GM23338 (cell line): Measurements from ENCODE around the gene HAS3. TPM values are rescaled to one million over a fixed set of nuclear protein-coding genes. Genes with fewer than 3 reads are reported as not detected.

Experiments
- CREB1 ChIP-seq: fragments of 250-450 bp; sonication (Bioruptor Pico); IDR thresholded peaks from 2 replicates; pipeline ENCODE4 v1.5.0; 2020; ENCODE audit warnings: low read depth, mild to moderate bottlenecking, moderate library complexity
- EZH2 ChIP-seq: fragments of 200-600 bp; sonication (generic); IDR thresholded peaks from one replicate; pipeline ENCODE4 v1.8.0; 2017; ENCODE audit warnings: antibody characterized with exemption, mild to moderate bottlenecking, low read depth; ENCODE audit not compliant: unreplicated experiment
- EZH2phosphoT487 ChIP-seq: fragments of 200-600 bp; sonication (generic); IDR thresholded peaks from one replicate; pipeline ENCODE4 v1.8.1; 2018; ENCODE audit warnings: antibody characterized with exemption; ENCODE audit not compliant: unreplicated experiment
- JUNB ChIP-seq: IDR thresholded peaks from one replicate; pipeline ENCODE4 v1.6.1; 2016; ENCODE audit warnings: antibody characterized with exemption; ENCODE audit not compliant: unreplicated experiment
- ZNF114 ChIP-seq: fragments of 250-450 bp; sonication (Bioruptor Pico); IDR thresholded peaks from 2 replicates; pipeline ENCODE4 v1.5.0; 2020; ENCODE audit warnings: mild to moderate bottlenecking, moderate library complexity
- ZNF331 ChIP-seq: fragments of 250-450 bp; sonication (Bioruptor Pico); IDR thresholded peaks from 2 replicates; pipeline ENCODE4 v1.5.0; 2020; ENCODE audit warnings: low read depth, mild to moderate bottlenecking, moderate library complexity
- polyA plus RNA-seq: library from polyadenylated mRNA; unstranded; fragments of >200 nt; fragmentation: Nextera tagmentation; extraction: Ambion mirVana; gene quantifications from 2 replicates; pipeline ENCODE4 v1.2.1, GENCODE V29; 2016
- total RNA-seq: library from RNA; depleted of rRNA; stranded (reverse); fragments of >200 nt; shearing (Covaris generic); gene quantifications from 2 replicates; pipeline ENCODE4 v1.2.3, GENCODE V29; 2014
- TF ChIP-seq, protein P1 (sequence below): fragments of 250-450 bp; sonication (Bioruptor Pico); IDR thresholded peaks from 2 replicates; pipeline ENCODE4 v1.5.0; 2020; ENCODE audit warnings: mild to moderate bottlenecking, moderate library complexity
- TF ChIP-seq, protein P2 (sequence below): IDR thresholded peaks from one replicate; pipeline ENCODE4 v1.6.1; 2018; ENCODE audit warnings: antibody characterized with exemption; ENCODE audit not compliant: unreplicated experiment
- TF ChIP-seq, protein P3 (sequence below), 2 experiments: fragments of 200-600 bp in 1 of 2; sonication (generic) in 1 of 2; conservative IDR thresholded peaks; 2 replicates each; pipeline versions ENCODE4 v1.5.1 to v1.6.1; 2016 to 2017; ENCODE audit warnings: antibody characterized with exemption in 2 of 2, low read depth in 2 of 2, mild to moderate bottlenecking in 2 of 2, moderate library complexity in 1 of 2
- TF ChIP-seq, protein P4 (sequence below): IDR thresholded peaks from 2 replicates; pipeline ENCODE4 v1.6.1; 2016; ENCODE audit warnings: antibody characterized with exemption

The HAS3 gene
- total and polyA plus RNA-seq, 2 experiments from 2014 or later = 7.3 to 54.9 TPM

DNA sequence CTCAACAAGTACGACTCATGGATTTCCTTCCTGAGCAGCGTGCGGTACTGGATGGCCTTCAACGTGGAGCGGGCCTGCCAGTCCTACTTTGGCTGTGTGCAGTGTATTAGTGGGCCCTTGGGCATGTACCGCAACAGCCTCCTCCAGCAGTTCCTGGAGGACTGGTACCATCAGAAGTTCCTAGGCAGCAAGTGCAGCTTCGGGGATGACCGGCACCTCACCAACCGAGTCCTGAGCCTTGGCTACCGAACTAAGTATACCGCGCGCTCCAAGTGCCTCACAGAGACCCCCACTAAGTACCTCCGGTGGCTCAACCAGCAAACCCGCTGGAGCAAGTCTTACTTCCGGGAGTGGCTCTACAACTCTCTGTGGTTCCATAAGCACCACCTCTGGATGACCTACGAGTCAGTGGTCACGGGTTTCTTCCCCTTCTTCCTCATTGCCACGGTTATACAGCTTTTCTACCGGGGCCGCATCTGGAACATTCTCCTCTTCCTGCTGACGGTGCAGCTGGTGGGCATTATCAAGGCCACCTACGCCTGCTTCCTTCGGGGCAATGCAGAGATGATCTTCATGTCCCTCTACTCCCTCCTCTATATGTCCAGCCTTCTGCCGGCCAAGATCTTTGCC is 9.0 kb downstream of the HAS3 start (continued):
- TF ChIP-seq, protein P1, sequence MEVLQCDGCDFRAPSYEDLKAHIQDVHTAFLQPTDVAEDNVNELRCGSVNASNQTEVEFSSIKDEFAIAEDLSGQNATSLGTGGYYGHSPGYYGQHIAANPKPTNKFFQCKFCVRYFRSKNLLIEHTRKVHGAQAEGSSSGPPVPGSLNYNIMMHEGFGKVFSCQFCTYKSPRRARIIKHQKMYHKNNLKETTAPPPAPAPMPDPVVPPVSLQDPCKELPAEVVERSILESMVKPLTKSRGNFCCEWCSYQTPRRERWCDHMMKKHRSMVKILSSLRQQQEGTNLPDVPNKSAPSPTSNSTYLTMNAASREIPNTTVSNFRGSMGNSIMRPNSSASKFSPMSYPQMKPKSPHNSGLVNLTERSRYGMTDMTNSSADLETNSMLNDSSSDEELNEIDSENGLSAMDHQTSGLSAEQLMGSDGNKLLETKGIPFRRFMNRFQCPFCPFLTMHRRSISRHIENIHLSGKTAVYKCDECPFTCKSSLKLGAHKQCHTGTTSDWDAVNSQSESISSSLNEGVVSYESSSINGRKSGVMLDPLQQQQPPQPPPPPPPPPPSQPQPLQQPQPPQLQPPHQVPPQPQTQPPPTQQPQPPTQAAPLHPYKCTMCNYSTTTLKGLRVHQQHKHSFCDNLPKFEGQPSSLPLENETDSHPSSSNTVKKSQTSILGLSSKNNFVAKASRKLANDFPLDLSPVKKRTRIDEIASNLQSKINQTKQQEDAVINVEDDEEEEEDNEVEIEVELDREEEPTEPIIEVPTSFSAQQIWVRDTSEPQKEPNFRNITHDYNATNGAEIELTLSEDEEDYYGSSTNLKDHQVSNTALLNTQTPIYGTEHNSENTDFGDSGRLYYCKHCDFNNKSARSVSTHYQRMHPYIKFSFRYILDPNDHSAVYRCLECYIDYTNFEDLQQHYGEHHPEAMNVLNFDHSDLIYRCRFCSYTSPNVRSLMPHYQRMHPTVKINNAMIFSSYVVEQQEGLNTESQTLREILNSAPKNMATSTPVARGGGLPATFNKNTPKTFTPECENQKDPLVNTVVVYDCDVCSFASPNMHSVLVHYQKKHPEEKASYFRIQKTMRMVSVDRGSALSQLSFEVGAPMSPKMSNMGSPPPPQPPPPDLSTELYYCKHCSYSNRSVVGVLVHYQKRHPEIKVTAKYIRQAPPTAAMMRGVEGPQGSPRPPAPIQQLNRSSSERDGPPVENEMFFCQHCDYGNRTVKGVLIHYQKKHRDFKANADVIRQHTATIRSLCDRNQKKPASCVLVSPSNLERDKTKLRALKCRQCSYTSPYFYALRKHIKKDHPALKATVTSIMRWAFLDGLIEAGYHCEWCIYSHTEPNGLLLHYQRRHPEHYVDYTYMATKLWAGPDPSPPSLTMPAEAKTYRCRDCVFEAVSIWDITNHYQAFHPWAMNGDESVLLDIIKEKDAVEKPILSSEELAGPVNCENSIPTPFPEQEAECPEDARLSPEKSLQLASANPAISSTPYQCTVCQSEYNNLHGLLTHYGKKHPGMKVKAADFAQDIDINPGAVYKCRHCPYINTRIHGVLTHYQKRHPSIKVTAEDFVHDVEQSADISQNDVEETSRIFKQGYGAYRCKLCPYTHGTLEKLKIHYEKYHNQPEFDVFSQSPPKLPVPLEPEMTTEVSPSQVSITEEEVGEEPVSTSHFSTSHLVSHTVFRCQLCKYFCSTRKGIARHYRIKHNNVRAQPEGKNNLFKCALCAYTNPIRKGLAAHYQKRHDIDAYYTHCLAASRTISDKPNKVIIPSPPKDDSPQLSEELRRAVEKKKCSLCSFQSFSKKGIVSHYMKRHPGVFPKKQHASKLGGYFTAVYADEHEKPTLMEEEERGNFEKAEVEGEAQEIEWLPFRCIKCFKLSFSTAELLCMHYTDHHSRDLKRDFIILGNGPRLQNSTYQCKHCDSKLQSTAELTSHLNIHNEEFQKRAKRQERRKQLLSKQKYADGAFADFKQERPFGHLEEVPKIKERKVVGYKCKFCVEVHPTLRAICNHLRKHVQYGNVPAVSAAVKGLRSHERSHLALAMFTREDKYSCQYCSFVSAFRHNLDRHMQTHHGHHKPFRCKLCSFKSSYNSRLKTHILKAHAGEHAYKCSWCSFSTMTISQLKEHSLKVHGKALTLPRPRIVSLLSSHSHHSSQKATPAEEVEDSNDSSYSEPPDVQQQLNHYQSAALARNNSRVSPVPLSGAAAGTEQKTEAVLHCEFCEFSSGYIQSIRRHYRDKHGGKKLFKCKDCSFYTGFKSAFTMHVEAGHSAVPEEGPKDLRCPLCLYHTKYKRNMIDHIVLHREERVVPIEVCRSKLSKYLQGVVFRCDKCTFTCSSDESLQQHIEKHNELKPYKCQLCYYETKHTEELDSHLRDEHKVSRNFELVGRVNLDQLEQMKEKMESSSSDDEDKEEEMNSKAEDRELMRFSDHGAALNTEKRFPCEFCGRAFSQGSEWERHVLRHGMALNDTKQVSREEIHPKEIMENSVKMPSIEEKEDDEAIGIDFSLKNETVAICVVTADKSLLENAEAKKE (CRISPR knock-in tag) = no peak
- TF ChIP-seq EZH2 = no peak
- no peak for TF ChIP-seq JUNB
- TF ChIP-seq ZNF331 (CRISPR knock-in tag) = no peak
- TF ChIP-seq CREB1 (CRISPR knock-in tag) = no peak
- TF ChIP-seq, protein P2, sequence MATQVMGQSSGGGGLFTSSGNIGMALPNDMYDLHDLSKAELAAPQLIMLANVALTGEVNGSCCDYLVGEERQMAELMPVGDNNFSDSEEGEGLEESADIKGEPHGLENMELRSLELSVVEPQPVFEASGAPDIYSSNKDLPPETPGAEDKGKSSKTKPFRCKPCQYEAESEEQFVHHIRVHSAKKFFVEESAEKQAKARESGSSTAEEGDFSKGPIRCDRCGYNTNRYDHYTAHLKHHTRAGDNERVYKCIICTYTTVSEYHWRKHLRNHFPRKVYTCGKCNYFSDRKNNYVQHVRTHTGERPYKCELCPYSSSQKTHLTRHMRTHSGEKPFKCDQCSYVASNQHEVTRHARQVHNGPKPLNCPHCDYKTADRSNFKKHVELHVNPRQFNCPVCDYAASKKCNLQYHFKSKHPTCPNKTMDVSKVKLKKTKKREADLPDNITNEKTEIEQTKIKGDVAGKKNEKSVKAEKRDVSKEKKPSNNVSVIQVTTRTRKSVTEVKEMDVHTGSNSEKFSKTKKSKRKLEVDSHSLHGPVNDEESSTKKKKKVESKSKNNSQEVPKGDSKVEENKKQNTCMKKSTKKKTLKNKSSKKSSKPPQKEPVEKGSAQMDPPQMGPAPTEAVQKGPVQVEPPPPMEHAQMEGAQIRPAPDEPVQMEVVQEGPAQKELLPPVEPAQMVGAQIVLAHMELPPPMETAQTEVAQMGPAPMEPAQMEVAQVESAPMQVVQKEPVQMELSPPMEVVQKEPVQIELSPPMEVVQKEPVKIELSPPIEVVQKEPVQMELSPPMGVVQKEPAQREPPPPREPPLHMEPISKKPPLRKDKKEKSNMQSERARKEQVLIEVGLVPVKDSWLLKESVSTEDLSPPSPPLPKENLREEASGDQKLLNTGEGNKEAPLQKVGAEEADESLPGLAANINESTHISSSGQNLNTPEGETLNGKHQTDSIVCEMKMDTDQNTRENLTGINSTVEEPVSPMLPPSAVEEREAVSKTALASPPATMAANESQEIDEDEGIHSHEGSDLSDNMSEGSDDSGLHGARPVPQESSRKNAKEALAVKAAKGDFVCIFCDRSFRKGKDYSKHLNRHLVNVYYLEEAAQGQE = no peak
- TF ChIP-seq, protein P3, sequence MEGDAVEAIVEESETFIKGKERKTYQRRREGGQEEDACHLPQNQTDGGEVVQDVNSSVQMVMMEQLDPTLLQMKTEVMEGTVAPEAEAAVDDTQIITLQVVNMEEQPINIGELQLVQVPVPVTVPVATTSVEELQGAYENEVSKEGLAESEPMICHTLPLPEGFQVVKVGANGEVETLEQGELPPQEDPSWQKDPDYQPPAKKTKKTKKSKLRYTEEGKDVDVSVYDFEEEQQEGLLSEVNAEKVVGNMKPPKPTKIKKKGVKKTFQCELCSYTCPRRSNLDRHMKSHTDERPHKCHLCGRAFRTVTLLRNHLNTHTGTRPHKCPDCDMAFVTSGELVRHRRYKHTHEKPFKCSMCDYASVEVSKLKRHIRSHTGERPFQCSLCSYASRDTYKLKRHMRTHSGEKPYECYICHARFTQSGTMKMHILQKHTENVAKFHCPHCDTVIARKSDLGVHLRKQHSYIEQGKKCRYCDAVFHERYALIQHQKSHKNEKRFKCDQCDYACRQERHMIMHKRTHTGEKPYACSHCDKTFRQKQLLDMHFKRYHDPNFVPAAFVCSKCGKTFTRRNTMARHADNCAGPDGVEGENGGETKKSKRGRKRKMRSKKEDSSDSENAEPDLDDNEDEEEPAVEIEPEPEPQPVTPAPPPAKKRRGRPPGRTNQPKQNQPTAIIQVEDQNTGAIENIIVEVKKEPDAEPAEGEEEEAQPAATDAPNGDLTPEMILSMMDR (conservative IDR thresholded peaks at IDR 0.05; ENCODE audit: low read depth in 2 of 2) = no peak
- TF ChIP-seq EZH2phosphoT487 = no peak
- TF ChIP-seq, protein P4, sequence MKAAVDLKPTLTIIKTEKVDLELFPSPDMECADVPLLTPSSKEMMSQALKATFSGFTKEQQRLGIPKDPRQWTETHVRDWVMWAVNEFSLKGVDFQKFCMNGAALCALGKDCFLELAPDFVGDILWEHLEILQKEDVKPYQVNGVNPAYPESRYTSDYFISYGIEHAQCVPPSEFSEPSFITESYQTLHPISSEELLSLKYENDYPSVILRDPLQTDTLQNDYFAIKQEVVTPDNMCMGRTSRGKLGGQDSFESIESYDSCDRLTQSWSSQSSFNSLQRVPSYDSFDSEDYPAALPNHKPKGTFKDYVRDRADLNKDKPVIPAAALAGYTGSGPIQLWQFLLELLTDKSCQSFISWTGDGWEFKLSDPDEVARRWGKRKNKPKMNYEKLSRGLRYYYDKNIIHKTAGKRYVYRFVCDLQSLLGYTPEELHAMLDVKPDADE = no peak
- TF ChIP-seq ZNF114 (CRISPR knock-in tag) = no peak
